GM20000 (cell line): ENCODE results near the gene FAM107B.

Source experiments
- DNase-seq: peaks from one replicate; pipeline ENCODE4 v3.0.0; 2012; ENCODE audit warnings: low spot score
- CTCF ChIP-seq: IDR thresholded peaks from 2 replicates; pipeline ENCODE4 v1.5.1; 2012; ENCODE audit warnings: mild to moderate bottlenecking, control low read depth; ENCODE audit errors: extremely low read depth, missing control alignments

Gene FAM107B

GRCh38 chr10:14489522-14490177, 285.0 kb downstream of the FAM107B start:
- no peak for DNase-seq
- TF ChIP-seq CTCF = no peak

GRCh38 chr10:14487488-14487883, 287.2 kb downstream of the FAM107B start:
- no peak for TF ChIP-seq CTCF
- no peak for DNase-seq

- TF ChIP-seq CTCF = no peak
- no peak for DNase-seq
These were observed 287.8 kb downstream of the FAM107B start for GRCh38 chr10:14486777-14487487.

GRCh38 chr10:14485986-14486385, 288.7 kb downstream of the FAM107B start:
- DNase-seq = no peak

GRCh38 chr10:14483417-14483816, 291.3 kb downstream of the FAM107B start:
- no peak for DNase-seq
- TF ChIP-seq CTCF = no peak

More at GRCh38 chr10:14485986-14486385, 288.7 kb downstream of the FAM107B start:
- no peak for TF ChIP-seq CTCF

- no peak for TF ChIP-seq CTCF
- no peak for DNase-seq
These were observed 292.9 kb downstream of the FAM107B start for GRCh38 chr10:14481752-14482151.

- no peak for DNase-seq
- no peak for TF ChIP-seq CTCF
These were observed 293.7 kb downstream of the FAM107B start for GRCh38 chr10:14481014-14481413.
